WI38 (cell line): ENCODE results near the gene RRP7A.
A peak's percentile ranks its signal among the peaks of the same experiment; 100 is the strongest.
"Not testable (repeated sequence)": the region's sequence is repeated elsewhere in the genome, so short reads cannot be mapped to it uniquely, and the experiment has no call there.

ENCODE experiments used
- H3K4me3 ChIP-seq: 2 replicates; pipeline ENCODE4 v1.5.1; 2011; ENCODE audit warnings: low read depth, mild to moderate bottlenecking, control low read depth, low read length
- TF ChIP-seq, protein P1 (sequence below): IDR thresholded peaks from 2 replicates; pipeline ENCODE4 v1.5.1; 2012; ENCODE audit warnings: low read depth, mild to moderate bottlenecking, control low read depth, low read length

RRP7A gene

DNA sequence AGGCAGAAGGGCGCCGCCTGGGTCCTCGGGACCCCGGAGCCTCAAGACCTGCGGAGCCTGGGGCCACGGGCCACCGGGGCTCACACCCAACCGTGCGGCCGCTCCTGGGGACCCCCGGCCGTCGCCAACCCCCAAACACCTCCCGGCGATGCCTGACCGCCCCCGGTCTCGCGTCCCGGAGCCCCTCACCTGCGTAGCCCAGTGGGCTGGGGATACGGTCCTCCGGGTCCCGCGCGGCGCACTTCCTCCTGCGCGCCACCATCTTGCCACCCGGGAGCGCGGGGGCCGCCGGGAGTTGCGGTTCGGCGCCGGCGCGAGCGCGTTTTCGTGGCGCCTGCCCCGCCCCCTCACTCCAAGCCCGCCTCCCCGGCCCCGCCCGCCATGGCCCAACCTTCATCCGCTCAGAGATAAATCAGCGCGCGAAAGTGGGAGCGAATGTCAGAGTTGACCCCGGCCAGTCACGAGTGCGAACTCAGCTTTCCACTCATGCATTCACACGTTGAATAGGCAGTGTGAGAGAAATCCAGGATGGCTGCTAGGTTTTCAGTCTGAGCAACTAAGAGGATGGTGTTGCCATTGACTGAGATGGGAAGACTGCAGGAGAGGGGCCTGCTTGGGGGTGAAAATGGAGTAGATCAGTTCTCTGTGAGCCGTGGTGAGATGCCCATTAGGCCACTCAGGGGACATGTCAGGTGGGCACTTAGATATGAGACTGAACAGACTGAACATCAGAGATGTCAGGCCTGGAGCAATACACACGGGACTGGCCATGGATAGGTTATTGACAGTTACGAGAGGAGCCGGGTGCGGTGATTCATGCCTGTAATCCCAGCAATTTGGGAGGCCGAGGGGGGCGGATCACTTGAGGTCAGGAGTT is at the start of gene RRP7A:
Gene RRP7A (minus strand): TSS at position 272 of the 877 bp plus-strand sequence. CDS start 10 bp downstream, at position 262.
- peak within 1 kb of the TSS; percentile 72 for H3K4me3 ChIP-seq

GRCh38 chr22:42567950-42568349 is 48.4 kb upstream of the RRP7A start:
- H3K4me3 ChIP-seq, result not testable (repeated sequence)

More for the DNA sequence above, at the start of gene RRP7A:
- TF ChIP-seq, protein P1, sequence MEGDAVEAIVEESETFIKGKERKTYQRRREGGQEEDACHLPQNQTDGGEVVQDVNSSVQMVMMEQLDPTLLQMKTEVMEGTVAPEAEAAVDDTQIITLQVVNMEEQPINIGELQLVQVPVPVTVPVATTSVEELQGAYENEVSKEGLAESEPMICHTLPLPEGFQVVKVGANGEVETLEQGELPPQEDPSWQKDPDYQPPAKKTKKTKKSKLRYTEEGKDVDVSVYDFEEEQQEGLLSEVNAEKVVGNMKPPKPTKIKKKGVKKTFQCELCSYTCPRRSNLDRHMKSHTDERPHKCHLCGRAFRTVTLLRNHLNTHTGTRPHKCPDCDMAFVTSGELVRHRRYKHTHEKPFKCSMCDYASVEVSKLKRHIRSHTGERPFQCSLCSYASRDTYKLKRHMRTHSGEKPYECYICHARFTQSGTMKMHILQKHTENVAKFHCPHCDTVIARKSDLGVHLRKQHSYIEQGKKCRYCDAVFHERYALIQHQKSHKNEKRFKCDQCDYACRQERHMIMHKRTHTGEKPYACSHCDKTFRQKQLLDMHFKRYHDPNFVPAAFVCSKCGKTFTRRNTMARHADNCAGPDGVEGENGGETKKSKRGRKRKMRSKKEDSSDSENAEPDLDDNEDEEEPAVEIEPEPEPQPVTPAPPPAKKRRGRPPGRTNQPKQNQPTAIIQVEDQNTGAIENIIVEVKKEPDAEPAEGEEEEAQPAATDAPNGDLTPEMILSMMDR, result no peak

DNA sequence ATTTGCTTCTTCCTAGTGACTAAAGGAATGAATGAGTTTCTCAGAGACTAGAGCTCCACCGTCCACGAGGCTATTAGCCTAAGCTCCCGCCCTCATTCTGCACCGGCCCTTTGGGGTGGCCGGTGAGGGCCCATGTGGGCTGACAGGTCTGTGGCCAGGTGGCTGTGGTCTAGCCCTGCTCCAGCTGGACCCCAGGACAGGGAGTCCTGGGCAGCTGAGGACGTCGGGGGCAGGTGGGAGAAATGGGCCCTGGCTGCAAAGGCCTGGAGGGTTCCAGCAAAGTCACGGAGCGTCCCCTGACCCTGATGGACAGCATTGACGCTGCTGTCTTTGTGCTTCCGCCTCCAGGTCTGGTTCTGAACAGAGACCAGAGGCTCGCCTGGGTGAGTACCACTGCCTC is 46.4 kb upstream of the RRP7A start:
- TF ChIP-seq, protein P1, result no peak
- no peak overlapping the region for H3K4me3 ChIP-seq

- TF ChIP-seq, protein P1, result no peak
- H3K4me3 ChIP-seq, result no peak overlapping the region
Observed at GRCh38 chr22:42564699-42565098, 45.1 kb upstream of the RRP7A start.

DNA sequence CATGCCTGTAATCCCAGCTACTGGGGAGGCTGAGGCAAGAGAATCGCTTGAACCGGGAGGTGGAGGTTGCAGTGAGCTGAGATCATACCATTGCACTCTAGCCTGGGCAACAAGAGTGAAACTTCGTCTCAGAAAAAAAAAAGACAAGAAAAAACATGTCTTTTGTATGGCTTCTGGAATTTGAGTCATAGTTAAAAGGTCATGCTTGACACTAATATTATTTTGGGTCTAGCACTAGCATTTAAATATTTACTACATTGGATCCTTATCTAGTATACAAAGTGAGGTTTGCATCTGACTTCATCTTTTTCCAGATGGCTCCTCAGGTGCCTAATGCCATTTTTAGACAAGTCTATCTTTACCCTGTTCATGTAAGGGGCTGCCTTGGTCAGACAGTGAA is 44.3 kb upstream of the RRP7A start:
- H3K4me3 ChIP-seq, result not testable (repeated sequence)

GRCh38 chr22:42562684-42563083 is 43.1 kb upstream of the RRP7A start:
- no peak overlapping the region for H3K4me3 ChIP-seq
- TF ChIP-seq, protein P1, result no peak

DNA sequence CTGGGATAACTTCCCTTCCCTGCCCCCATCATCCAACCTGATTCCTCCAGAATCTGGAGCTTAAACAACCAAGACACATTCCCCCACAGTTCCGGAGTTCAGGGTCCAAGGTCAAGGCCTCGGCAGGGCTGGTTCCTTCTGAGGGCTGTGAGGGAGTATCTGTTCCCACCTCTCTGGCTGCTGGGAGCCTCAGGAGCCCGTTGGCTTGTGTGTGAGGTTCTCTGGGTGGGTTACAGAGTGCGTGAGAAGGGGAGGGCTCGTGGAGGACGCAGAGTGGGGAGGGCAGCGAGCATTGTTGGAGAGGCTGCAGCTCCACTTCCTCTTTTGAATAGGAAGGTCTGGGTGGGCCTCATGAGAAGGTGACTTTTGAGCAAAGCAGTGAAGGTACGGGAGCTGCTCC is 42.7 kb upstream of the RRP7A start:
- TF ChIP-seq, protein P1, result no peak

DNA sequence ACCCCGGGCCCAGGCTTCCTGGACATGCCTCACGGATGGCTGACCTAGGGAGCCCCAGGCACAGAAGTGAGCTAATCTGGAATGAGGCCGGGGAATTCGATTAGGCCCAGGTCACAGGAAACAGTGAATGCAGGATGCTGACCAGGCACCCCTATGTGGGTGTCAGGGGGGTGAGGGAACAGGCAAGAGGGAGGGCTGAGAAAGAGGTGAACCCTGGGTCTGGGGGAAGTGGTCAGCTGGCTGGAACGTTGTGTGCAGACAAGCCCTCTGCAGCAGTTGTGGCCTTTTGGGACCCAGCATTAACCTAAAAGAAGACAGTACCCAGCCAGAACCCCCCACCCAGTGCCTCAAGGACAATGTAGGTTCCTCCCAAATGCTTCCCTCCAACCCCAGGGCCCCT is 42.3 kb upstream of the RRP7A start:
- H3K4me3 ChIP-seq, result no peak overlapping the region
- TF ChIP-seq, protein P1, result no peak

More for the DNA sequence above, 42.7 kb upstream of the RRP7A start:
- H3K4me3 ChIP-seq, result no peak overlapping the region
